Measurements from ENCODE around the gene CACNA1F.

DNA sequence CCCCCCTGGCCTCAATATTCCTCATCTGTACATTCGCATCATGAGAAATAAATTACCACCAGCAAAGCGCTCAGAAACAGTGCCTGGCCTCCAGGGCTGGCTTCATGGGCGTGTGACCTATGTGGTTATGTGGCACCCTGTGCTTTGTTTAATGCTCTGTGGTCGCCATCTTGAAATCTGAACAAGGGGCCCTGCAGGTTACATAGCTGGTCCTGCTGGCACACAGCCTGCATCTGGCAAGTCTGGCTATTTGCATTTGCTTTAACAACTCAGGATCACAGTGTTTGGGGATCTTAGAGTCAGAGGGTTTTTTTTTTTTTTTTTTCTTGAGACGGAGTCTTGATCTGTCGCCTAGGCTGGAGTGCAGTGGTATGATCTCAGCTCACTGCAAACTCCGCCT is 21.5 kb upstream of the CACNA1F start:
- TF ChIP-seq EZH2 (IDR thresholded peaks at IDR 0.05), result no peak
- TF ChIP-seq, protein P1, sequence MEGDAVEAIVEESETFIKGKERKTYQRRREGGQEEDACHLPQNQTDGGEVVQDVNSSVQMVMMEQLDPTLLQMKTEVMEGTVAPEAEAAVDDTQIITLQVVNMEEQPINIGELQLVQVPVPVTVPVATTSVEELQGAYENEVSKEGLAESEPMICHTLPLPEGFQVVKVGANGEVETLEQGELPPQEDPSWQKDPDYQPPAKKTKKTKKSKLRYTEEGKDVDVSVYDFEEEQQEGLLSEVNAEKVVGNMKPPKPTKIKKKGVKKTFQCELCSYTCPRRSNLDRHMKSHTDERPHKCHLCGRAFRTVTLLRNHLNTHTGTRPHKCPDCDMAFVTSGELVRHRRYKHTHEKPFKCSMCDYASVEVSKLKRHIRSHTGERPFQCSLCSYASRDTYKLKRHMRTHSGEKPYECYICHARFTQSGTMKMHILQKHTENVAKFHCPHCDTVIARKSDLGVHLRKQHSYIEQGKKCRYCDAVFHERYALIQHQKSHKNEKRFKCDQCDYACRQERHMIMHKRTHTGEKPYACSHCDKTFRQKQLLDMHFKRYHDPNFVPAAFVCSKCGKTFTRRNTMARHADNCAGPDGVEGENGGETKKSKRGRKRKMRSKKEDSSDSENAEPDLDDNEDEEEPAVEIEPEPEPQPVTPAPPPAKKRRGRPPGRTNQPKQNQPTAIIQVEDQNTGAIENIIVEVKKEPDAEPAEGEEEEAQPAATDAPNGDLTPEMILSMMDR (IDR thresholded peaks at IDR 0.05), result no peak
